ENCODE data around the gene ZSWIM5. TPM values are rescaled to one million over a fixed set of nuclear protein-coding genes. Genes with fewer than 3 reads are reported as not detected.

ZSWIM5 gene
- total RNA-seq, 1 donor from 2014 or later = under 0.01 TPM

DNA sequence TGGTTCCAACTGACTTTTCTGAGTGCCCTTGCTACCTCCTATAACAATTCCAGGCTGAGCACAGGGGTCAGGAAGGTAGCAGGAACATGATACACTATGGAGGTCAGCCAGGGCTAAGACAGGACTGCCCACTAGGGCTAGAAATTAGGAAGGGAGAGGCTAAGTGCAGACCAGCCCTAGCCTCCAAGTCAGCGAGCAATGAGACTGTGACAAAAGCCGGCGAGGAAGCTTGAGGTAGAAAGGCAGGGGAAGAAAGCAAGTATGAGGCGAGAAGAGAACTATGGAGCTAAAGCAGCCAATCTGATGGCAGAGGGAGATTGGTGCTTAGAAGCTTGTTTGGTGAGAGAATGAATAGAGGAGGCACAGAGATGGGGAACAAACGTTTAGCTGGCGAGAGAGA is 189.6 kb downstream of the ZSWIM5 start:
- TF ChIP-seq, protein P1, sequence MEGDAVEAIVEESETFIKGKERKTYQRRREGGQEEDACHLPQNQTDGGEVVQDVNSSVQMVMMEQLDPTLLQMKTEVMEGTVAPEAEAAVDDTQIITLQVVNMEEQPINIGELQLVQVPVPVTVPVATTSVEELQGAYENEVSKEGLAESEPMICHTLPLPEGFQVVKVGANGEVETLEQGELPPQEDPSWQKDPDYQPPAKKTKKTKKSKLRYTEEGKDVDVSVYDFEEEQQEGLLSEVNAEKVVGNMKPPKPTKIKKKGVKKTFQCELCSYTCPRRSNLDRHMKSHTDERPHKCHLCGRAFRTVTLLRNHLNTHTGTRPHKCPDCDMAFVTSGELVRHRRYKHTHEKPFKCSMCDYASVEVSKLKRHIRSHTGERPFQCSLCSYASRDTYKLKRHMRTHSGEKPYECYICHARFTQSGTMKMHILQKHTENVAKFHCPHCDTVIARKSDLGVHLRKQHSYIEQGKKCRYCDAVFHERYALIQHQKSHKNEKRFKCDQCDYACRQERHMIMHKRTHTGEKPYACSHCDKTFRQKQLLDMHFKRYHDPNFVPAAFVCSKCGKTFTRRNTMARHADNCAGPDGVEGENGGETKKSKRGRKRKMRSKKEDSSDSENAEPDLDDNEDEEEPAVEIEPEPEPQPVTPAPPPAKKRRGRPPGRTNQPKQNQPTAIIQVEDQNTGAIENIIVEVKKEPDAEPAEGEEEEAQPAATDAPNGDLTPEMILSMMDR (IDR thresholded peaks at IDR 0.05; ENCODE audit: insufficient read depth, low read length, severe bottlenecking) = no peak
- Histone ChIP-seq H3K27me3 (ENCODE audit: control insufficient read depth, insufficient read depth, low read length) (no peaks in the 10 kb centered on the region), H3K36me3 (ENCODE audit: control insufficient read depth, insufficient read depth, low read length) (peaks cover 1% of the 10 kb centered on the region), H3K4me3 (ENCODE audit: low read depth, low read length) (no peak overlapping the region)
- FAIRE-seq (no peak), DNase-seq (ENCODE audit: low read depth) (no peak)

DNA sequence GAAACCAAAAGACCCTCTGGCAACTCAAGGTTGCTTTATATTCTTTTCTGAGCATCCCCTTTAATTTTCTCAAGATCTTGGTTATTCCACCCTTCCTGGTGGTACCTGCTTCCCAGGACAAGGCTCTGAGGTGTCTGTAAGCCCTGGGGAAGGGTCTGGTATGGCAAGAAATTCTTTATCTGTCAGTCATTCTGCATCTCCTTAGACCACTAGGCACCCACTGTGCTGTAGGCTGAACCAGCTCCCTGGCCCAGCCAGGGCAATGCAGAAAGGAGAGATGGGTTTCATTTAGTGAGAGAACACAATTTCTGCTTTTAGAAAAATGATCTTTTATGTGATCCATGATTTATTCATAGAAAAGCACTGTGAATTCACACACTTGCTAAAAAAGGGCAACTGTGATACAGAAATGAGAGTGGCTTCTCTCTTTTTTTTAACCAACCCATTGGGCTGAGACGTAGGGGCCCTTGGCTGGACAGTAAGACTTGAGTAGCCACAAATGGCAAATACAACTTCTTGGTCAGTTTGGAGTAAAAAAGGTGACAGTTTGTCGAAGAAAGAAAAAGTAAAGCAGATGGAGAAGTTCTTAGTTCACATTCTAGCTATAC is 190.2 kb downstream of the ZSWIM5 start:
- Histone ChIP-seq H3K27me3 (ENCODE audit: control insufficient read depth, insufficient read depth, low read length) (no peaks in the 10 kb centered on the region), H3K4me3 (ENCODE audit: low read depth, low read length) (no peak overlapping the region), H3K36me3 (ENCODE audit: control insufficient read depth, insufficient read depth, low read length) (peaks cover 1% of the 10 kb centered on the region)
- DNase-seq (ENCODE audit: low read depth) (no peak), FAIRE-seq (no peak)
- TF ChIP-seq, protein P1 (IDR thresholded peaks at IDR 0.05; ENCODE audit: insufficient read depth, low read length, severe bottlenecking) = no peak

DNA sequence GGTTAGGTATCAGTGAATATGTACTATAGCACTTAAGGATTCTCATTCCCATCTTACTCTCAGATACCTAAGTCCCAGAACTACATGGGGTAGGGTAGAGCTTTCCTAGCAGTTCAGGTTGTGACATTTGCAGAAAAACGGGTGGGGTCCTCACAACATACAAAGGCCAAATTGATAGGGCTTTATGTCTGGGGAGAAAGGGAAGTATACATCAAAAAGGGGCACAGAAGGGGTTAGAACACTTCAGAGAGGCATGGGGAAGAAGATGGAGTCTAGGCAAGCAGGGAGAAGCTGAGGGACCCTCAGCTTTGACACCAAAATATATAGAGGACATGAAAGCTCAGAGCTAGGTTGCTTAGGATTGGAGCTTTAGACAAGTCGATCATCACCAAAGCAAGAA is 190.7 kb downstream of the ZSWIM5 start:
- DNase-seq (ENCODE audit: low read depth) (no peak), FAIRE-seq (no peak)
- no peak overlapping the region for H3K4me3 ChIP-seq (ENCODE audit: low read depth, low read length)
- TF ChIP-seq, protein P1 (IDR thresholded peaks at IDR 0.05; ENCODE audit: insufficient read depth, low read length, severe bottlenecking) = no peak
- peaks cover 1% of the 10 kb centered on the region for H3K36me3 ChIP-seq (ENCODE audit: control insufficient read depth, insufficient read depth, low read length)
- no peaks in the 10 kb centered on the region for H3K27me3 ChIP-seq (ENCODE audit: control insufficient read depth, insufficient read depth, low read length)

DNA sequence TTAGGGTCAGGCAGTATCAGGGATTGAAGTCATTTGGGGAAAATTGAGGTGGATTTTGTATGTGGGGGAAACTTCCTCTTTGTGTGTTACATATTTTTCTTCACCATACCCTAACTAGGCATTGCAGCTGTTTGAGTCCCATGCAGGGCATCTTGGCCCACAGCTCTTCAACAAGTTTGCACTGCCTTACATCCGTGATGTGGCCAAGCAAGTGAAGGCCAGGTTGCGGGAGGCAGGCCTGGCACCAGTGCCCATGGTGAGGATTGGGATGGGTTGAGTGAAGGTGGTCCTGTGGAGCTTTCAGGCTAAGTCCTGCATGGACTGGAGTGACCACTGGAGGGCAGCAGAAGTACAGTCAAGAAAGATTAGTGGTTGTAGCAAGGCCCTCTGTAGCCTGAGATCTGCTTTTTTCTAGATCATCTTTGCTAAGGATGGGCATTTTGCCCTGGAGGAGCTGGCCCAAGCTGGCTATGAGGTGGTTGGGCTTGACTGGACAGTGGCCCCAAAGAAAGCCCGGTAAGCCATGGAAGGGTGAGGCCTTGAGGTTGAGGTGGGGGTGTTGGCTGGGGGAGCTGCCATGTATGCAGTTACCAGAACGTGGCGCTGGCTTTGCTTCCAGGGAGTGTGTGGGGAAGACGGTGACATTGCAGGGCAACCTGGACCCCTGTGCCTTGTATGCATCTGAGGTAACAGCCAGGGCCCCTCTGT is 191.9 kb downstream of the ZSWIM5 start:
- DNase-seq (ENCODE audit: low read depth) = peak; percentile 69
- Histone ChIP-seq H3K36me3 (ENCODE audit: control insufficient read depth, insufficient read depth, low read length) (peaks cover 4% of the 10 kb centered on the region), H3K4me3 (ENCODE audit: low read depth, low read length) (no peak overlapping the region), H3K27me3 (ENCODE audit: control insufficient read depth, insufficient read depth, low read length) (no peaks in the 10 kb centered on the region)
- TF ChIP-seq, protein P1 (IDR thresholded peaks at IDR 0.05; ENCODE audit: insufficient read depth, low read length, severe bottlenecking) = peak; percentile 95
- peak; percentile 36 for FAIRE-seq

DNA sequence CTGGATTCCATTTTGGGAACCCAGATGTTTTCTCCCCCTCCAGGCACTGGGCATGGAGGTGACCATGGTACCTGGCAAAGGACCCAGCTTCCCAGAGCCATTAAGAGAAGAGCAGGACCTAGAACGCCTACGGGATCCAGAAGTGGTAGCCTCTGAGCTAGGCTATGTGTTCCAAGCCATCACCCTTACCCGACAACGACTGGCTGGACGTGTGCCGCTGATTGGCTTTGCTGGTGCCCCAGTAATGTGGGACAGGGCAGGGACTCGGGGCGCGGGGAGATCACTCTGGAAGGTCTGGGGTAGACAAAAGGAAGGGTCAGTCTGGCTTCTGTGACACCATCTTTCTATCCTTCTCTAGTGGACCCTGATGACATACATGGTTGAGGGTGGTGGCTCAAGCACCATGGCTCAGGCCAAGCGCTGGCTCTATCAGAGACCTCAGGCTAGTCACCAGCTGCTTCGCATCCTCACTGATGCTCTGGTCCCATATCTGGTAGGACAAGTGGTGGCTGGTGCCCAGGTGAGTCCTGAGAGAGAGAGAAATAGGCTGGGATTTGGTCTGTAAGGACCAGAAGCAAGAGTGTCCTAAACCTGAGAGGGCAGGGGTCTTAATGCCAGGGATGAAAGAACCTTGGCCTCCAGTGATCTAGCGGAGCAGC is 192.7 kb downstream of the ZSWIM5 start:
- DNase-seq (ENCODE audit: low read depth) (no peak), FAIRE-seq (no peak)
- Histone ChIP-seq H3K4me3 (ENCODE audit: low read depth, low read length) (no peak overlapping the region), H3K36me3 (ENCODE audit: control insufficient read depth, insufficient read depth, low read length) (peaks cover 12% of the 10 kb centered on the region), H3K27me3 (ENCODE audit: control insufficient read depth, insufficient read depth, low read length) (no peaks in the 10 kb centered on the region)
- TF ChIP-seq, protein P1 (IDR thresholded peaks at IDR 0.05; ENCODE audit: insufficient read depth, low read length, severe bottlenecking) = no peak

All from bronchial epithelial cell (primary cell).